ENCODE measurements around the gene MYPOP.

MYPOP gene

DNA sequence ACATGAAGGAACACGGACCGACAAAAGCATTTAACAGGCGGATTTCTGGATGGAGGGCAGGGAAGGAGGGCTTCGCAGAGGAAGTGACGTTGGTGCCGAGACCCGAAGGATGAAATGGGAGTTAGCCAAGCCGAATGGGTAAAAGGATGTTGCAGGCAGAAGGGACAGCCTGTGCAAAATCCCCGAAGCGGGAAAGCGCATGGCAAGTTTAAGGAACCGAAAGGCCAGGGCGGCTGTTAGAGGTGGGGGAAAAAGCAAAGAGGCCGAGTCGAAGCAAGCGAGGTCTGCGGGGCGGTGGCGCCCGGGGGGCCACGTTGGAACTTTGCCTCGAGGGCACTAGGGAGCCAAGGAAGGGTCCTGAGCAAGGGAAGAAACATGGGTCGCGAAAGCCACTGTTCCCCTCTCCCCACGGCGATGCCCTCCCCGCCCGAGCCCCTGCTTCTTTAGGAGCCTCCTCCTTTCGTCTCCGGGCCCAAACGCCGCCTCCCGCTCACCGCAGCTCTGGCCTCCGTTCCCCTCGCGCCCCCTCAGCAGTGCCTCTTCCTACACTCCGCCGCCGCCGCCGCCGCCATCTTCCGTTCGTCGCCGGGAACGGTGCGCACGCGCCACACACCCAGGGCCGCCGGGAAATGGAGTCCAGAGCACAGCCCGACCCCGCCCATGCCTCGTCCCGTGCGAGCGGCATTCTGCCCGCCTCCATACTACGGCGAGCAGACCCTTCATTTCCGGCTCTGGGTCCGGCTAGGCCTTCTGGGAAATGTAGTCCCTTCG, 39.7 kb downstream of the MYPOP start, which contains the start of gene SYMPK:
Gene SYMPK, minus strand, starts transcription at position 584 of the 771 bp plus-strand sequence. CDS start 8,652 bp downstream, outside the sequence.
- Histone ChIP-seq H2AK5ac (ENCODE audit: low read depth, low read length) (peak within 1 kb of the TSS; percentile 90), H2BK15ac (ENCODE audit: low read length) (peak within 1 kb of the TSS; percentile 69), H3K9ac (ENCODE audit: low read depth, low read length, poor library complexity) (peak within 1 kb of the TSS; percentile 95), H4K8ac (ENCODE audit: low read depth, low read length) (no peak within 1 kb of the TSS), H3K36me3 (replicated peaks in 1 of 2; ENCODE audit: control insufficient read depth in 2 of 2, insufficient read depth in 2 of 2, low read length in 2 of 2) (peaks cover 15 to 33% of the 10 kb centered on the region in 2 donors), H2BK120ac (ENCODE audit: low read depth, low read length) (no peak within 1 kb of the TSS), H3K79me1 (ENCODE audit: low read depth, low read length) (peaks cover 8% of the 10 kb centered on the region), H3K27me3 (ENCODE audit: control insufficient read depth in 3 of 3, insufficient read depth in 3 of 3, low read depth in 1 of 3, low read length in 3 of 3) (peaks cover 0 to 32% (median 14%) of the 10 kb centered on the region in 3 experiments), H3K4ac (ENCODE audit: low read length) (no peak within 1 kb of the TSS), H2BK12ac (ENCODE audit: low read length) (no peak within 1 kb of the TSS), H3K9me3 (replicated peaks in 1 of 2; ENCODE audit: control insufficient read depth in 2 of 2, insufficient read depth in 1 of 2, low read depth in 1 of 2, low read length in 2 of 2) (peaks cover 0 to 2% of the 10 kb centered on the region in 2 donors), H3K27ac (replicated peaks; ENCODE audit: low read length) (peak within 1 kb of the TSS; percentile 40), H4K91ac (ENCODE audit: low read depth, low read length, poor library complexity) (no peak within 1 kb of the TSS), H2BK5ac (ENCODE audit: low read length) (no peak within 1 kb of the TSS), H3K18ac (ENCODE audit: low read length) (peak within 1 kb of the TSS; percentile 74), H3K4me1 (ENCODE audit: control insufficient read depth in 2 of 2, insufficient read depth in 1 of 2, low read depth in 1 of 2, low read length in 2 of 2) (peaks cover 0 to 3% of the 10 kb centered on the region in 2 donors), H3K4me3 (ENCODE audit: low read length in 2 of 2) (peak within 1 kb of the TSS; percentile 82 to 86), H2AFZ (ENCODE audit: low read length) (peak within 1 kb of the TSS; percentile 87), H3K4me2 (ENCODE audit: insufficient read depth, low read length, poor library complexity, severe bottlenecking) (peak within 1 kb of the TSS; percentile 82), H3K23ac (ENCODE audit: low read depth, low read length, poor library complexity) (peak within 1 kb of the TSS; percentile 99), H3K14ac (ENCODE audit: low read length) (no peak within 1 kb of the TSS)
- peak; percentile 98 for DNase-seq (ENCODE audit: low spot score)
- WGBS, 2 donors (ENCODE audit: extremely low coverage in 2 of 2, insufficient read length in 2 of 2, insufficient replicate concordance in 1 of 2) = no CpG with 5 or more reads among the region's 65 CpGs

DNA sequence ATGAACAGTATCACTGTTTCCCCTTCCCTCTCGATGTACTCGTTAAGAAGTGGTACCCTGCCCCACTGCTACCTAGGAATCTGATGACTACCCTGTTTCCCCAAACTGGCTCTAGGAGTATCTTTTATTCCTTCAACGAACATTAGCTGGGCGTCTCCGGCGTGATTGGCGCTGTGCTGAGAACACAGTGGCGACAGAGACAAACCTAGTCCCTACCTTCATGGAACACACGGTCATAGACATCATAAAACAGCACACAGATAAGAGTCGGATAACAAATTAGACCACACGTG, 40.2 kb downstream of the MYPOP start:
- H3K23ac ChIP-seq (ENCODE audit: low read depth, low read length, poor library complexity) = no peak overlapping the region
- H4K8ac ChIP-seq (ENCODE audit: low read depth, low read length) = no peak overlapping the region
- WGBS, 2 donors (ENCODE audit: extremely low coverage in 2 of 2, insufficient read length in 2 of 2, insufficient replicate concordance in 1 of 2) = no CpG with 5 or more reads among the region's 11 CpGs
- H3K79me1 ChIP-seq (ENCODE audit: low read depth, low read length) = peaks cover 8% of the 10 kb centered on the region
- H2AFZ ChIP-seq (ENCODE audit: low read length) = peak overlapping the region; percentile 84
- H3K4me2 ChIP-seq (ENCODE audit: insufficient read depth, low read length, poor library complexity, severe bottlenecking) = peak overlapping the region; percentile 77
- no peak overlapping the region for H2BK15ac ChIP-seq (ENCODE audit: low read length)
- peaks cover 0 to 32% (median 14%) of the 10 kb centered on the region in 3 experiments for H3K27me3 ChIP-seq (ENCODE audit: control insufficient read depth in 3 of 3, insufficient read depth in 3 of 3, low read depth in 1 of 3, low read length in 3 of 3)
- peaks cover 0 to 2% of the 10 kb centered on the region in 2 donors for H3K9me3 ChIP-seq (replicated peaks in 1 of 2; ENCODE audit: control insufficient read depth in 2 of 2, insufficient read depth in 1 of 2, low read depth in 1 of 2, low read length in 2 of 2)
- peak overlapping the region; percentile 82 to 86 for H3K4me3 ChIP-seq (ENCODE audit: low read length in 2 of 2)
- H2BK120ac ChIP-seq (ENCODE audit: low read depth, low read length) = no peak overlapping the region
- no peak overlapping the region for H2BK5ac ChIP-seq (ENCODE audit: low read length)
- no peak overlapping the region for H3K14ac ChIP-seq (ENCODE audit: low read length)
- no peak overlapping the region for H3K18ac ChIP-seq (ENCODE audit: low read length)
- H3K4ac ChIP-seq (ENCODE audit: low read length) = no peak overlapping the region
- peaks cover 15 to 33% of the 10 kb centered on the region in 2 donors for H3K36me3 ChIP-seq (replicated peaks in 1 of 2; ENCODE audit: control insufficient read depth in 2 of 2, insufficient read depth in 2 of 2, low read length in 2 of 2)
- peak overlapping the region; percentile 81 for H3K9ac ChIP-seq (ENCODE audit: low read depth, low read length, poor library complexity)
- no peak overlapping the region for H2BK12ac ChIP-seq (ENCODE audit: low read length)
- no peak overlapping the region for H3K27ac ChIP-seq (replicated peaks; ENCODE audit: low read length)
- H2AK5ac ChIP-seq (ENCODE audit: low read depth, low read length) = no peak overlapping the region
- no peak overlapping the region for H4K91ac ChIP-seq (ENCODE audit: low read depth, low read length, poor library complexity)
- DNase-seq (ENCODE audit: low spot score) = no peak
- H3K4me1 ChIP-seq (ENCODE audit: control insufficient read depth in 2 of 2, insufficient read depth in 1 of 2, low read depth in 1 of 2, low read length in 2 of 2) = peaks cover 0 to 3% of the 10 kb centered on the region in 2 donors

DNA sequence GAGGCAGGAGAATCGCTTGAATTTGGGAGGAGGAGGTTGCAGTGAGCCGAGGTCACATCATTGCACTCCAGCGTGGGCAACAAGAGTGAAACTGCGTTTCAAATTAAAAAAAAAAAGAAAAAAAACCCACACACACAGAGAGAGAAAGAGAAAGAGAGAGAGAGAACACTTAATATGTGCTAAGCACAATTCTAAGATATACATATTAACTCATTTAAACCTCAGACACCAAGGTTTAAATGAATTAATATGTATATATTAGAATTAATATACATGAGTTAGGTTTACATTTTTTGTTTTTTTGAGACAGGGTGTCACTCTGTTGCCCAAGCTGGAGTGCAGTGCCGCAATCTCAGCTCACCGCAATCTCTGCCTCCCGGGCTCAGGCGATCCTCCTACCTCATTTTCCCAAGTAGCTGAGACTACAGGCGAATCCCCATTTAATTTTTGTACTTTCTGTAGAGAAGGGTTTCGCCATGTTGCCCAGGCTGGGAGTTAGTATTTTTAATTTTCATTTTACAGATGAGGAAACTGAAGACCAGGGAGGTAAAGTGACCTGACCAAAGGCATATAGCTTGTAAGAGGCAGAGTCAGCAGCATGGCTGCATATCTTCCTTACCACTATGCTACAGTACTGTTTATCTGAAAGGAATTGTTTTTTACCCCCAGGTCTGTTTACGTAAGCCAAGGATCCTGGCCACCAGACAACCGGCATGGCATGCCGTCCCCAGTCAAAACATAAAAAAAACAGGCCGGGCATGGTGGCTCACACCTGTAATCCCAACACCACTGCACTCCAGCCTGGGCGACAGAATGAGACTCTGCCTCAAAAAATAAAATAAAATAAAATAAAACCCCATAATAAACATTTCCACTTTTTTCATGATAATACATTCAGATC, 41.8 kb downstream of the MYPOP start:
- H3K18ac ChIP-seq (ENCODE audit: low read length) = no peak overlapping the region
- H3K4me3 ChIP-seq (ENCODE audit: low read length in 2 of 2) = no peak overlapping the region
- no peak overlapping the region for H2BK120ac ChIP-seq (ENCODE audit: low read depth, low read length)
- no peak overlapping the region for H3K14ac ChIP-seq (ENCODE audit: low read length)
- WGBS, 2 donors (ENCODE audit: extremely low coverage in 2 of 2, insufficient read length in 2 of 2, insufficient replicate concordance in 1 of 2) = no CpG with 5 or more reads among the region's 15 CpGs
- peaks cover 0 to 19% (median 14%) of the 10 kb centered on the region in 3 experiments for H3K27me3 ChIP-seq (ENCODE audit: control insufficient read depth in 3 of 3, insufficient read depth in 3 of 3, low read depth in 1 of 3, low read length in 3 of 3)
- no peak overlapping the region for H3K4me2 ChIP-seq (ENCODE audit: insufficient read depth, low read length, poor library complexity, severe bottlenecking)
- H3K79me1 ChIP-seq (ENCODE audit: low read depth, low read length) = peaks cover 11% of the 10 kb centered on the region
- H2BK5ac ChIP-seq (ENCODE audit: low read length) = no peak overlapping the region
- no peak overlapping the region for H3K23ac ChIP-seq (ENCODE audit: low read depth, low read length, poor library complexity)
- no peak overlapping the region for H2AFZ ChIP-seq (ENCODE audit: low read length)
- no peak overlapping the region for H3K4ac ChIP-seq (ENCODE audit: low read length)
- peaks cover 17 to 43% of the 10 kb centered on the region in 2 donors for H3K36me3 ChIP-seq (replicated peaks in 1 of 2; ENCODE audit: control insufficient read depth in 2 of 2, insufficient read depth in 2 of 2, low read length in 2 of 2)
- H3K9ac ChIP-seq (ENCODE audit: low read depth, low read length, poor library complexity) = no peak overlapping the region
- peaks cover 0 to 3% of the 10 kb centered on the region in 2 donors for H3K4me1 ChIP-seq (ENCODE audit: control insufficient read depth in 2 of 2, insufficient read depth in 1 of 2, low read depth in 1 of 2, low read length in 2 of 2)
- H2BK15ac ChIP-seq (ENCODE audit: low read length) = no peak overlapping the region
- DNase-seq (ENCODE audit: low spot score) = no peak
- H3K9me3 ChIP-seq (replicated peaks in 1 of 2; ENCODE audit: control insufficient read depth in 2 of 2, insufficient read depth in 1 of 2, low read depth in 1 of 2, low read length in 2 of 2) = peaks cover 0 to 2% of the 10 kb centered on the region in 2 donors
- H2AK5ac ChIP-seq (ENCODE audit: low read depth, low read length) = no peak overlapping the region
- H3K27ac ChIP-seq (replicated peaks; ENCODE audit: low read length) = no peak overlapping the region
- H2BK12ac ChIP-seq (ENCODE audit: low read length) = no peak overlapping the region
- H4K91ac ChIP-seq (ENCODE audit: low read depth, low read length, poor library complexity) = no peak overlapping the region
- no peak overlapping the region for H4K8ac ChIP-seq (ENCODE audit: low read depth, low read length)

All from neuronal stem cell (in vitro differentiated cells).